HG03521 (cell line): Measurements from ENCODE around the gene FGF13.

Experiments
- ATAC-seq: cut with Tn5 transposase; IDR thresholded peaks from one replicate; pipeline ENCODE4 v1.9.1; 2021; ENCODE audit warnings: mild to moderate bottlenecking, moderate library complexity; ENCODE audit not compliant: unreplicated experiment

FGF13 gene

GRCh38 chrX:138664466-138664865 lies 47.1 kb downstream of the FGF13 start:
- ATAC-seq = no peak

GRCh38 chrX:138664016-138664415 lies 47.5 kb downstream of the FGF13 start:
- ATAC-seq = no peak

- ATAC-seq = no peak
These were observed 60.0 kb downstream of the FGF13 start for GRCh38 chrX:138651494-138651893.

GRCh38 chrX:138648568-138648967 lies 62.9 kb downstream of the FGF13 start:
- ATAC-seq = no peak

GRCh38 chrX:138638996-138639395 lies 72.5 kb downstream of the FGF13 start:
- no peak for ATAC-seq
